Uterus (tissue), 2 donors: ENCODE measurements around the gene CD300LG.

Source experiments
- POLR2A ChIP-seq, 2 donors: fragments of 450-650 bp; IDR thresholded peaks; one replicate each; pipeline ENCODE4 v1.6.1; 2016; ENCODE audit warnings: antibody characterized with exemption in 2 of 2, mild to moderate bottlenecking in 1 of 2, moderate library complexity in 1 of 2
- TF ChIP-seq, protein P1 (sequence below), 4 experiments: fragments of 200-600 bp in 2 of 4; fragments of 450-650 bp in 2 of 4; sonication (generic) in 2 of 4; IDR thresholded peaks; one replicate each; pipeline ENCODE4 v1.5.1; 2016 to 2019; ENCODE audit warnings: antibody characterized with exemption in 4 of 4, mild to moderate bottlenecking in 2 of 4, moderate library complexity in 1 of 4

GRCh38 chr17:43888548-43888947 is 41.6 kb downstream of the CD300LG start:
- TF ChIP-seq, protein P1, sequence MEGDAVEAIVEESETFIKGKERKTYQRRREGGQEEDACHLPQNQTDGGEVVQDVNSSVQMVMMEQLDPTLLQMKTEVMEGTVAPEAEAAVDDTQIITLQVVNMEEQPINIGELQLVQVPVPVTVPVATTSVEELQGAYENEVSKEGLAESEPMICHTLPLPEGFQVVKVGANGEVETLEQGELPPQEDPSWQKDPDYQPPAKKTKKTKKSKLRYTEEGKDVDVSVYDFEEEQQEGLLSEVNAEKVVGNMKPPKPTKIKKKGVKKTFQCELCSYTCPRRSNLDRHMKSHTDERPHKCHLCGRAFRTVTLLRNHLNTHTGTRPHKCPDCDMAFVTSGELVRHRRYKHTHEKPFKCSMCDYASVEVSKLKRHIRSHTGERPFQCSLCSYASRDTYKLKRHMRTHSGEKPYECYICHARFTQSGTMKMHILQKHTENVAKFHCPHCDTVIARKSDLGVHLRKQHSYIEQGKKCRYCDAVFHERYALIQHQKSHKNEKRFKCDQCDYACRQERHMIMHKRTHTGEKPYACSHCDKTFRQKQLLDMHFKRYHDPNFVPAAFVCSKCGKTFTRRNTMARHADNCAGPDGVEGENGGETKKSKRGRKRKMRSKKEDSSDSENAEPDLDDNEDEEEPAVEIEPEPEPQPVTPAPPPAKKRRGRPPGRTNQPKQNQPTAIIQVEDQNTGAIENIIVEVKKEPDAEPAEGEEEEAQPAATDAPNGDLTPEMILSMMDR (IDR thresholded peaks at IDR 0.05), result no peak
- no peak for TF ChIP-seq POLR2A (IDR thresholded peaks at IDR 0.05)
